GM20431 (cell line): ENCODE results near the gene PSMD6.

Experiments
- in situ Hi-C: fragments of 300-500 bp; cut with MseI, MboI; formaldehyde crosslinking; loops from one replicate; pipeline ENCODE4 v1.15.0; 2020; ENCODE audit warnings: low sequenced_read_pairs; ENCODE audit not compliant: unreplicated experiment

PSMD6 gene

GRCh38 chr3:64046996-64047594 is 23.8 kb upstream of the PSMD6 start:
- in situ Hi-C loops: no loop called here

DNA sequence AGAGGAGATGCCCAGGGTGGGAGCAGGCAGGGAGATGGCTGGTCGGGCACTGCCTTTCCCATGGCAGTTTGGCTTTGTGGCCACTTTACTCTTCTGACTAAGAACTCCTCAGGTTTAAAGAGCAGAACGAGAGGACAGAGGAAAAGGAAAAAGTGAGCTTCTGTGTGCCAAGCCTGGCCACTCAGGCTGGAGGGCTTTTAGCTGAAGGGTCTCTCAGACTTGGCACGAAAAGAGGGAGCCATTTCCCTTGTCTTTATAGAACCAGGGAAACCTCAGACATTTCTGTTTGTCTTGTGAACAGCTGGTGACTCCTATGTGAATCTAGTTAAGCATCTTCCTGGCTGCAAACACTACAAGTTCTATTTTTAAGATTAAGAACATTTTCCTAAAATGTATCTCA is 23.3 kb upstream of the PSMD6 start:
- in situ Hi-C loops: no loop called here

DNA sequence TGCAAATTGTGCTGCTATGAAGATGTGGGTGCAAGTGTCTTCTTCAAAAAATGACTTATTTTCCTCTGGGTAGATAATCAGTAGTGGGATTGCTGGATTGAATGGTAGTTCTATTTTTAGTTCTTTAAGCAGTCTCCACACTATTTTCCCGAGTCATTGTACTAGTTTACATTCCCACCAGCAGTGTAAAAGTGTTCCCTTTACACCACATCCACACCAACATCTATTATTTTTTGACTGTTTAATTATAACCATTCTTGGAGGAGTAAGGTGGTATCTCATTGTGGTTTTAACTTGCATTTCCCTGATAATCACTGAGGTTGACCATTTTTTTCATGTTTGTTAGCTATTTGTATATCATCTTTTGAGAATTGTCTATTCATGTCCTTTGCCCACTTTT is 19.7 kb upstream of the PSMD6 start:
- in situ Hi-C loops: no loop called here

DNA sequence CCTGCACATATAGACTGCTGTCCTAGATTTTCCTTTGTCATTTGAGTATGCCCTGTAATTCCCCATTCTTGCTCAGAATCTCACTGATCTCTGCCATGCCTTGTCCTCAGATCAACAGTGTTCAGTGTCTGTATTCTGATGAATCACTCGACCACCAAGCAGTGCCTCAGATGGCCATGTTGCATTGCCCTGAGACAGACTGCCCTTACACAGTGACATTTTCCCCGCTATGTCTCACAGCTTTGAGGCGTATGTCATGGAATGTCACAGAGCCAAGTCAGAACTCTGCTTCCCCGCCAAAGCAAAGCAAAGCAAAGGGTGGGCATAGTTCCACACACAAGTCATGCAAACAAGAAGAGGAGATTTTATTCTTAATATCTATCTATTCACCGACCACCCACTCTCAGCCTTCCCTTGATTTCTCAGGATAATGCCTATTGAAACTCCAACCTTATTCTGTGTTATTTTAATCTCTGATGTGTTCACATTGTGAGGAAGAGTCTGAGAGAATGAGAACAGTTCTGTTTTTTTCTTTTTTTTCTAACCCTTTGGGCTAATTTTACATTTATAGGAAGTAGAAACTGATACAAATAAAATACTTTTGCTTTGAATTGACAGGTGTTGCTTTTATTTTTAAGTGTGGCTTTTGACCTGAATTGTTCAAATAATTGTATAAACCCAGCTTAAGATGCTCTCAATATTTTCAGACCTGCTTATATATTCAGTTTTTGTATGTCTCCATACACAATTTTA is 16.9 kb upstream of the PSMD6 start:
- in situ Hi-C loops: loop anchor here (10.0 kb wide), 1 partner anchor 445 kb away; no protein-coding TSS in a partner anchor

DNA sequence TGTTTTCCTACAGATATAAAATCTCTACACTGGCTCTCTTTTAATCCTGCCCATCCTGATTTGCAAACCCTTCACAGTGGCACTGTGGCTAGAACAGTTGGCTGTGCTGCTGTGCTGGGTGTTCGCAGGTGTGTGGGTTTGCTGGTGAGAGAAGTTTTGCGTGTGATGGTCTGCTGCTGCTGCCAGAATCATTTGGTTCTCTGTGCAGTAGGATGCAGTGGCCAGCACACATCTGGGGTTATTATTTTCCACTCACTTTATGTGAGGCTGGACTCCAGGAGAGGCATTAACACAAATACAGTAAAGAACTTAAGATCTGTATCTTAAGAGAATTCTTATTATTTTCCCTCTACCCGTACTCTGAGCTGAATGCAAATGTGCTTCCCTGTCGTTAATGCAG is 16.0 kb upstream of the PSMD6 start:
- in situ Hi-C loops: loop anchor here (10.0 kb wide), 1 partner anchor 445 kb away; no protein-coding TSS in a partner anchor

DNA sequence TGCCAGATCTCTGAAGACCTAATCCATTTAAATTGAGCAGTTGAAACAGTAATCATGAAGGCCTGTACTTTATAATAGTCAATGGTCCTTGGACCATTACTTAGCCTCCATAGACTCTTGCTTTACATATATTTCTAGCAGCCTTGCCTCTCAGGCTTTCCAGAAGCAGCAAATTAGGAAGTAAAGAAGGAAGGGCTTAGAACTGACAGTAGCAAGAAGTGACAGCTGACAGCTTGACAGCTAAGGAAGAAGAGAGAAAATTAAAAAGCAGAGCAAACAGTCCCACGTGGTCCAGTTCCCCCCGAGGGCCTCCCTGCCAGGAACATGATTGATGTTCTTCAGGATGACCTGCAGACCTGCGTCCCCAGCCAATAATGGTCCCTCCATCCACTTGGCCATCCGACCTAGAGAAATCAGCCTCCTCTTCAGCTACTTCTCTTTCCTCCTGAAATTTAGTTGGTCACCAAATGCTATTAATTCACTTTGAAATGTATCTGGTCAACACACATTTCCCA is 15.0 kb upstream of the PSMD6 start:
- in situ Hi-C loops: loop anchor here (10.0 kb wide), 1 partner anchor 446 kb away; no protein-coding TSS in a partner anchor

DNA sequence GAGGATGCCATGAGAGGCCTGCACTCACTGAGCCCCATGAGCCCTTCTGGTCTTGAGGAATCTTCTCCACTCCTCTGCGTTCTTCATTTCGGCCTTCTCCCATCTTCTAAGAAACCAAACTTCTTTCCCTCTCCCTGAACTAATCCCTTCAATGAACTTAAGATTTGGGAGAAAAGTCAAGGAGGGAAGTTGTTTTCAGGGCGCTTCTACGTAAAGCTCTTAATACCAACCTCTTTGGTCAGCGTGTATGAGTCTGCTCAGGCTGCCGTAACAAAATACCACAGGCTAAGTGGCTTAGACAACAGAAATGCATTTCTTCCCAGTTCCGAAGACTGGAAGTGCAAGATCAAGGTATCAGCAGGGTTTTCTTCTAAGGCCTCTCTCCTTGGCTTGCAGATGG is 13.8 kb upstream of the PSMD6 start:
- in situ Hi-C loops: loop anchor here (10.0 kb wide), 1 partner anchor 448 kb away; no protein-coding TSS in a partner anchor

DNA sequence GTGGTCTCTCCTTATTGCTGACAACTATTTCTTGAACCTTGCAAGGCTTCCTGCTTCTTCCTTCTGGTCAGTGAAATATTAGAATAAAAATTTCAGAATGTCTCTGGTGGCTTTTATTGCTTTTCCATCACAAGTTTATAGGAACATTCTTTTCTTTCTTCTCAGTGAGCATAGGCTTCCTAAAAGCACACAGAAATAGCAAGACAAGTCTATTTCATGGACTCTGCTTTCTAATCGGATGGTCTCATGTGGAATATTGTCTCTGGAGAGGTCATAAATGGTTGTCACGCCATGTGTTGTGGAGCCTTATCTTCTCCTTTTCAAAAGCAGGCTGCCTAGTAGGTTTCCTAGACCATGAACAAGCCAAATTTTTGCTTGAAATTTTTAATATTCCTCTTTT is 9.8 kb upstream of the PSMD6 start:
- in situ Hi-C loops: loop anchor here (10.0 kb wide), 1 partner anchor 452 kb away; no protein-coding TSS in a partner anchor

DNA sequence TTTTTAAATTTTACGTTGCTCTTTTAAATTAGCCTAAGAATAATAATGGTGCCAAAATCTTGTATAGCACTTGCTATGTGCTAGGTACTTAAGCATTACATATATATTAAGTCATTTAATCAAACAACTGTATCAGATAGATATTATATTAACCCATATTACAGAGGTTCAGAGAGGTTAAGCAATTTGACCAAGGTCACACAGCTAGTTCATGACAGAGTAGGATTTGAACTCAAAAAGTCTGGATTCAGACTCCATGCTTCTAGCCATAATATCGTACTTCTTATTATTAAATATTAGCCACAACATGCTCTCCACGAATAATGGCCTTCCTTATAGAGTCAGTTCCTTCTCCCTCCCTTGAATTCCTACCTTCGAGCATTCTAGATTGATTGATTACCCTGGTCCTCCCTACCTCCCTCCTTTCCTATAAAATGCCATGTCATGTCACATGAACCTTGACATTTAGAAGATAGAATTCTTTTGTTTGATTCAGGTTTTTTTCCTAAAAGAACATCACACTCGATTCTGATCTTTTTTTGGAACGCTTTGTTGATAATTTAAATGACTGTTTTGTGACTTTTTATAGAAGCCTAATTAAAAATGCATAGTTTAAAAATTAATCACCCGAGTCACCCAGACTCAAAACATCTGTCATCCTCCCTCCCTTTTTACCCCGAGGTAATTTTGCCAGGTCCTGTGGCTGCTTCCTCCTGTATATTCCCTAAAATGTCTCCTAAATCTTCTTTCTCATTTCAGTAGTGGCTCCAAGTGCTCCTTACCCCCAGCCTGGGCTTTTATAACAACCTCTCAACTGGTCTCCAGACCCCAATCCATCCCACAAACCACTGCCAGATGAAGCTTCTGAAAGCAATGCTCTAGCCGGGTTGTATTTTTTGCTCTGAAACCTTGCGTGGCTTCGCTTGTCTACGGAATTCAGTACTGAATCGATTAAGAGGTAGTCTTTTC is 8.5 kb upstream of the PSMD6 start:
- in situ Hi-C loops: loop anchor here (10.0 kb wide), 1 partner anchor 453 kb away; no protein-coding TSS in a partner anchor

DNA sequence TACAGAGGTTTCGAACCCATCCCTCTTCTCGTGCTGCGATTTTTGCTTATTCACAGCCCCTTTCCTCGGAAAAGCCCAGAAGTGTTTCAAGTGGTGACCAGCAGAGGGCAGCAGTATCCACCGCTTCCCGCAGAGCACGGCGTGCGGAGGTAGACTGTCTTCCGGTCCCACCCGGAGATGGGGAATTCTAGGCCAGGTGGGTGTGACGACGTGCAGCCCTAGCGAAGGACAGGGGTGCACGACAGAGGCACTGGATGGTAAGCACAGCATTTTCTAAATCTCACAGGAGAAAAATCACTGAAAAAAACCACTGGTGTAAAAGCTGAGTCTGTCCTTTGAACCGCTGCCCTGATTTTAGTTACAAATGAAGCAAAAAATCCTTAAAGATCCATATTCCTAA is 7.4 kb upstream of the PSMD6 start:
- in situ Hi-C loops: loop anchor here (10.0 kb wide), 1 partner anchor 454 kb away; no protein-coding TSS in a partner anchor

DNA sequence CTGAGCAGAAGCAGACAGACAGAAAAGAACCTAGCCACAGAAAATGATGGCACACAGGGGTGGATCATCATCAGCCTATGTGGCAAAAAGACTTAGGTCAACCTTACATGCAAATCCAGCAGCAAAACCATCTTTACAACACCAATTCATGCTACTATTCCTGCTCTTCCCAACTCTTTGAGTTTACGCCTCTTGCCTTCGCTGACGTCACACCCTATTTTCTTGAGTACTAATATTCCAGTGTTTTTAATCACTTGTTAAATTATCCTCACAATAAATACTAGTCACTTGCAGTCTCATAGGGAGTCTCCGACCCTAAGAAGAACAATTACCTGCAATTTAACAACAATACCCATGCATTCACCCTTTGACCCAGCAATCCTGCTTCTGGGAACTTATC is 6.0 kb upstream of the PSMD6 start:
- in situ Hi-C loops: no loop called here

- in situ Hi-C loops: no loop called here
Observed at GRCh38 chr3:64028754-64029153, 5.5 kb upstream of the PSMD6 start.

GRCh38 chr3:64027658-64028057 is 4.4 kb upstream of the PSMD6 start:
- in situ Hi-C loops: no loop called here

DNA sequence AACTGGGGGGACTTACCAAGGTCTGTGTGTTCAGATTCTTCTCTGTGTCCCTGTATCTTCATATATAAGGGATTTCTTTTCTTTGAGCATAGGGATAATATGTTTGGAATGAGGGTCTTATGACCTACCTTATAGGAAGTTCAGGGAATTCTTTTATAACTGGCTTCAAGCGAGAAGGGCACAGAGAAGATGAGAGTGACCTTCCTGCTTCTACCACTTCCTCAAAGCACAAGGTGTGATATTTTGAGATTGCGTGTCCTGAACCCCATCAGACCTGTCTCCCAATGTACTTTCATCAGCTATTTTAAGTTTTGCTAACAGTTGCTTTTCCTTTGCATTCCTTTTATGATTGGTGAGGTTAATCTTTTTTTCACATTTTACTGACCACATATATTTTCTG is 3.1 kb upstream of the PSMD6 start:
- in situ Hi-C loops: no loop called here

DNA sequence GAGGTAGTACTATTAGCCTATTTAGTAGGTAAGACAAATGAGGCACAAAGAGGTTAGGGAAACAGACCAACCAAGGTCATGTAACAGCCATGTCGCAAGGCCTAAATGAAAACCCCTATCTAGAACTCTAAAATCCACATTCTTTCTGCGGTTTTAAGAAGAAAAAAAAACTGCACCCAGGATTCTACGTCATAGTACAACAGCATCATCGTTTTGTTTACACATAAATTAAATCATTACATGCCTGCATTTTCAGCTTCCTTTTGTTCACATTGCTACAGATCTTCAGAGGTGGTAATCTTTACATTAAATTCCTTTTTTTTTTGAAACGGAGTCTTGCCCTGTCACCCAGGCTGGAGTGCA is 548 bp upstream of the PSMD6 start:
- in situ Hi-C loops: no loop called here

GRCh38 chr3:64022451-64023186 is 675 bp downstream of the PSMD6 start:
- in situ Hi-C loops: no loop called here

- in situ Hi-C loops: no loop called here
Observed at GRCh38 chr3:64021922-64022321, 1.4 kb downstream of the PSMD6 start.

GRCh38 chr3:64019879-64020278 is 3.4 kb downstream of the PSMD6 start:
- in situ Hi-C loops: no loop called here

DNA sequence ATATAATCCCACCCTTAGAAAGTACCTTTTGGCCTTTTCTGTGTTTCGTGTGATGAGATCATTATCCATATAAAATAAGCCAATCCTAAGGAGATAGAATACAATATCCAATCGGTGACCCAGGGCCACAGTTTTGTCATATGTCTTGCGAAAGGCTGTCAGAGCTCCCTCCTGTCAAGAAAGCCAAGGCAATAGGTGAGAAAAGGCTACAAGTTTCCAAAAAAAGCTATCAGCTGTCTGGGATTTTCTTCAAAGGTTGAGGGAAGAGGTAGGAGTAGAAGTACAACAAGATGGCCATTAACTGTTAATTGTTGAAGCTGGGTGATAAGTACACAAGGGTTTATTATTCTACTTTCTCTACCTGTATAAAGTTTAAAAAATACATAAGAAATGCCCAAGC is 4.0 kb downstream of the PSMD6 start:
- in situ Hi-C loops: no loop called here
